ENCODE data around the gene SLC5A11.
"Not testable (repeated sequence)": the region's sequence is repeated elsewhere in the genome, so short reads cannot be mapped to it uniquely, and the experiment has no call there.

SLC5A11 gene

DNA sequence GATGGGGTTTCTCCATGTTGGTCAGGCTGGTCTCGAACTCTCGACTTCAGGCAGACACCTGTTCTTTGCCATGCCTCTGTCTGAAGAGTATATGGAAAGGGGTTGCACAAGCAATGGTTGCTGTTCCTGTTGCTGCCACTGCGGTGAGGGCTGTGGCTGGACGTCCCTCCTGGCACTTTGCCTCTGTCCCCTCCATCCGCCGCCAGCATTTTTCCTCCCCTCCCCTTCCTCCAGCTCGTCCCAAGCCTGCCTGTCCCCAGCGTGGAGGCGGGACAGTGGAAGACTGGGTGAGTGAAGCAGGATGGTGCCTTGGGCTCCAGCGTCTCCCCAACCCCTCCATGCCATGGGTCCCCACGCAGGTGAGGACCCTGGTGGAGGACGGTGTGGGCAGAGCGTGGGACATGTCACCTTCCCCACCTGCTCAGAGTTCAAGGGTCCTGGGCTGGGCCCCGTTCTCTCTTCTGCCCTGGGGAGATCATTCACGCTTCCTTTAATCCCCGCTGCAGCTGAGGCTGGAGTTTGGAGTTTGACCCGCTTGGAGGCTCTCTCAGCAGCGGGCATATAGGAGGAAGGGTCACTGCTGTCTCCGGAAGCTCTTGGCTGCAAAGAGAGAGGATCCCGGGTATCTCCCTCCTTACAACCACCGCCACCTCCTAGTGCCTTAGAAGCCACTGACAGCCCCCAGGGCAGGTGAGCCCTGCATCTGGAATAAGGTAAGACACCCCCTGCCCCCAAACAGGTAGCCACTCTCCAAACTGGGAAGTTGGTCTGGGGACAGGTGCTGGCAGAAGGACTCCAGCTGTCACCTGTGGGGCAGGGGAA is at the start of gene SLC5A11:
SLC5A11 (plus strand) TSS at position 238 of the 822 bp plus-strand sequence. CDS start 12,681 bp downstream, outside the sequence.
- DNase-seq, result no peak

DNA sequence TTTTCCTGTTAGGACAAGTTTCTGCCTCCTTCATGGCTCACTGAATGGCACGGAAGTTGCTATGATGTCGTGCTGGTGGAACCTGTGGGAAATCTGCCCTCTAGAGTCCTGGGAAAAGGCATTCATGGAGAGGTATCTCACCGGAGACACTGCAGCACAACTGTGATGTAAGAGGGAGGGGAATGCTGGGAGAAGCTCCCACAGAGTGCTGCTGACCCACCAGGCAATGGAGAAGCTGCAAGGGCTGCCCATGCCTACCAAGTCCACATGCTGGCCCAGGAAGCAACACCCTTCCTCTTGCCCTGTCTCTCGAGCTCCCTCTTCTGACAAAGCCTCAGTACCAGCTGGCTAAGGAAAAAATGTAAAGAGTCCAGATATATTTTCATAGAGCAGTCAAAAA is 45.2 kb upstream of the SLC5A11 start:
- no peak for DNase-seq

DNA sequence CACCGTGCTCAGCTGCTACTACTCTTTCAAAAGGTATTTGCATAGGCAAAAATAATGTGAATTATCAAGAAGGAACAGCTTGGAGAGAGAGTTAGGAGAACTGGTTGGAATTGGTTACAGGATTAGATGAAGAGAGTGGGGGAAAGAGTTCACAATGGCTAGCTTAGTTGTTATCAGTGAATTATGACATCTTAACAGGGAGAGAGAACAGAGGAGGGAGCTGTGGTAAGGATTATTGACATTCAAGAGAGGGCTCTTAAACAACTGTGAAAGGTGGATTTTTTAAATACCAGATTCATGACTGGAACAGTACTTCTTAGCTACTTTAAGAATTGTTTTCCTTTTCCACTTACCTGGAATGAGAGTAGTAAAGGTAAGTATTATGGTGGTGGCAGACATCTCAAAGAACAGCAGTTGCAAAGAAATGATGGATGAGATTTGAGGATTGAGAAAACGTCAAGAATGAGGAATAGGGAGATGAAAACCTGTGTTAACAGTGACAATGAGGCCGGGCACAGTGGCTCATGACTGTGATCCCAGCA is 43.9 kb upstream of the SLC5A11 start:
- no peak for DNase-seq

DNA sequence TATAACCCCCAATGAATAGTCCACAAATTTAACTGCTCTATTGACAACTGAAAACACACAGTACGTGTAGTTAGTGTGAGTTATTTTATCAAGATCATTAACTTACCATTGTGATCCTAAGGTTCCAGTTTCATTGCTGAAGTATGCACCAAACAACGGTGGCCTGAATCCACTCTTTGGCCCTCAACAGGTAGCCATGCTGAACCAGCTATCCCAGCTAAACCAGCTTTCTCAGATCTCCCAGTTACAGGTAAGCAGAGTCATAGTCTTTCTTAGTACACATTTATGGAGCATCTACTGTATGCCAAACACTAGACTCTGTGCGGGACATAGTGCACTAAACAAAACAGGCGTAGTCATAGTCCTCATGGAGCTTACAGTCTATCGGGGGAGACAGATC is 40.3 kb upstream of the SLC5A11 start:
- no peak for DNase-seq

DNA sequence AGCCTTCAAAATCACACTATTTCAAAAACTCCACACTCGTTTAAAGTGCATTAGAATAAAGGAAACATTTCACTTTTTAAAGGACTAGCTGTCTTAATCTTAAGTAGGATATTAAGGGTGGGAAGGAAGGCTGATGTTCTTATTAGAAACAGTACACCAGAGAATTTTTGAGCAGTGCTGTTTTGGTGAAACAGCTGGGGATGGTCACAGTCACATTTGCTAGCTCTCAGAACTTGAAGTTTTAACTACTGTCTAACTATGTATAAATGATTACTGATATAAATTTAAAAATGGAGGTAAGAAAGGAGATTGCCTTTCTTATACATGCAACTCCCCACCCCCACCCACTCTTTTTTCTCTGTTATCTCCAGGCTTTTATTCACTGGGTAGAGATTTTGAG is 38.5 kb upstream of the SLC5A11 start:
- no peak for DNase-seq

DNA sequence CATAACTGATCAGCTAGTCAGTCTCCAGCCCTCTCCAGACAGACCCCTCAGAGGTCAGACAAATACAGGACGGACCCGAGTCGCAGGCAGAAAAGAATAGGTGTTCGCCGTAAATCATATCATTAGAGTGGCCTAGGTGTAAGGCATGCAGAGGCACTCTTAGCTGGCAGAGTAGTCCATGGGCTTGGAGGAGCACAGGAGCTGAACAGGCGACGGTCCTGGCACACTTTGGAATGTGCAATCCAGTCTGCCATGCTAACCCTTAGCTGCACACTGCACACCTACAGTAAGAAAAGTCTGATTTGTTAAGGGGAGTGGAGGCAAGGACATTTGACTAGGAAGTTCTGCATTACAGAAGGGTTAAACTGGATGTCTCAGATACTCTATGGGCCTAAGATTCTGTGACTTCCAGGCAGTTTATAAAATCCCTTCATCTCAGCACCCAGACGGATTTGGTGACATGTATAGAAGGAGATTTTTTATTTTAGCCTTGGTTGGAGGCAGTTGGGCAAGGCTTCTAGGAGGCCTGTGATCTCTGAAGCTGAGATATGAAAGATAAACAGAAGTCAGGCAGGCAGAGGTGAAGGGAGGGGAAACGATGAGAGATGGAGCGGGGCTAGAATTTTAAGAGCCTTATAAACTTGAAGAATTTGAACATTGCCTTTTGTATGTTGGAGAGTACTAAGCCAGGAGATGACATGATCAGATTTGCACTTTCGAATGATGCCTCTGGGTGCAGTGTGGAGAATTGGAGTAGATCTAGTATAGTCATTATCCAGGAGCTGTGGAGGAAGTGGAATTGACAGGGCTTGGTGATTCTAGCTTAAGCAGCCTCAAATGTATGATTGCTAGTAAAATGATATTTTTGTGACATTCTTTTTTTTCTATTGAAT is 34.6 kb upstream of the SLC5A11 start:
- DNase-seq, result no peak

DNA sequence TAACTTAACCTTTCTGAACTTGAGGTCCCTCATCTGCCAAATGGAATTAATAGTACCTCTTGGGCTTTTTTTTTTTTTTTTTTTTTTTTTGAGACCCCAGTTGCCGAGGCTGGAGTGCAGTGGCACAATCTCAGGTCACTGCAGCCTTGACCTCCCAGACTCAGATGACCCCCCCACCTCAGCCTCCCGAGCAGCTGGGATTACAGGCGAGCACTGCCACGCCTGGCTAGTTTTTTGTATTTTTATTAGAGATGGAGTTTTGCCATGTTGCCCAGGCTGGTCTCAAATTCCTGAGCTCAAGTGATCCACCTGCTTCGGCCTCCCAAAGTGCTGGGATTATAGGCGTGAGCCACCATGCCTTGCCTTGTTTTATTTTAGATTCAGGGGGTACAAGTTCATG is 33.0 kb upstream of the SLC5A11 start:
- DNase-seq, result not testable (repeated sequence)

DNA sequence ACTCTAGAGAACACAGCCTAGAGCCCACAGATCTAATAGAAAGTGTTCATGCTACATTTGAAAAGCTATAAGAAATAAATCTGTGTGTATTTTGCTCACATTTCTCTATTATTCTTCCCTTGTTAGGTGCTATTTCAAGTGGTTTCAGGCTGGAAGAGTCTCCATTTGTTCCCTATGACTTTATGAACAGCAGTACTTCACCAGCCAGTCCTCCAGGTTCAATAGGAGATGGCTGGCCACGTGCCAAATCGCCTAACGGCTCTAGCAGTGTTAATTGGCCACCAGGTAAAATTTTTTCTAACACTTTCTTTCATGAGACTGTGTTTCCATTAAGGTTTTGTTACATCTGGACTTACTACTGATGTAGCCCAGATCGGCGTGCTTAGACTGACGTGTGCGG is 30.7 kb upstream of the SLC5A11 start:
- no peak for DNase-seq

GRCh38 chr16:24816688-24817087 is 29.1 kb upstream of the SLC5A11 start:
- DNase-seq, result no peak

DNA sequence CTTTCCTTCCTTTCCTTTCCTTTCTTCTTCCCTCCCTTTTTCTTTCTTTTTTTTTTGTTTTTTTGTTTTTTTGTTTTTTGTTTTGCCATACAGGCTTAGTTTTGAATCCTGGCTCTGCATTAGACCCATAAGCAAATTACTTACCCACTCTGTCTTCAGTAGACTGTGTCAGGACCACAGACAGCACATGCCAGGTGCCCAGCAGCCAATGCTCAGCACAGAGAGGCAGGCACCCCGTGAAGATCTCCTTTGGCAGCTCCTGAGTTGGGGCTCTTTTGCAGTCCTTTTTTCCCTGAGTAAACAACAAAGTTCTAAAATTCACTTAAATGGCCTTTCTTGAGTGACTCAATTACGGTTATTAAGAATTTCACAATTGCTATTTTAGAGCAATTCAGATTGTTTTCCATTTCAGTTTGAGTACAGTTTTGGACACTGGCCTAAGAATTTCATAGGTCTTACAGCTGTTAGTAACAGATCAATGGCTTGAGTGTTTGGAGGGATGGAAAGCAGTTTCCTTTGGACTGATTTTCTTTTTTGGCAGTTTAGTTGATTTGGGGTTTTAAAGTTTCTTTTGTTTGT is 26.2 kb upstream of the SLC5A11 start:
- DNase-seq, result no peak

GRCh38 chr16:24820522-24820921 is 25.2 kb upstream of the SLC5A11 start:
- DNase-seq, result no peak

DNA sequence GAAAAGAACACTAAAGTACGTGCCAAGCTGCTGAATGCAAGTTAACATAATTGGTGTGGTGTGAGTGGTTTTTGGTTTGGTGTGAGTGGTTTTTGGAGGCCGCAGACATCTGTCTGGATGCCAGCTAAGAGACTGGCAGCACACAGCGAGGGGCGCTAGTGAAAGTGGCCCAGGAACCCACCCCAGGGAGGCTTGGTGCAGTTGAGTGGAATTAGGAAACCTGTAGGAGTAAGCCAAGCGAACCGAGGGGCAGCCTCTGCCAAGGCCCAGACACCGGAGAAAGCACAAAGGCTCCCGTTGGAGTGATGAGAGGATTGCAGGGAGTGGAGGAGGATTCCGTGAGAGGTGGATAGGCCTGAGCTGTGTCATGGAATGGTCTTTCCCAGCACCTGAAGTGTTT is 24.6 kb upstream of the SLC5A11 start:
- DNase-seq, result no peak

DNA sequence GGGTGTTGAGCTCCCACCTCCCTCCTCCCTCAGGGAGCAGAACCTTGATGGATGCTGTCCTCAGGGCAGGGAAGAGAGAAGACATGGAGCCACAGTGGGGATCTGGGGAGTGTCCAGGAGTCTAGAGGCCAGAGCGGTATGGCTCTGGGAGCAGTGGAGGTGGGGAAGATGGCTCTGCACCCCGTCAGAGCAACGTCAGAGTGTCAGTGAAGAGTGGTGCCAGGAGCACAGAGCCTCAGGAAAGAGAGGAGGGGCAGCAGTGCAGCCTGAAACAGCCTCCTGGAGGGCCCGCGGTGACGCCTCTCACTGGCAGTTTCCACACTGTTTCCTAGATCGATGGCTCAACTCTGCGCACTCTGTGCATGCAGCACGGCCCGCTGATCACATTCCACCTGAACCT is 23.2 kb upstream of the SLC5A11 start:
- no peak for DNase-seq

DNA sequence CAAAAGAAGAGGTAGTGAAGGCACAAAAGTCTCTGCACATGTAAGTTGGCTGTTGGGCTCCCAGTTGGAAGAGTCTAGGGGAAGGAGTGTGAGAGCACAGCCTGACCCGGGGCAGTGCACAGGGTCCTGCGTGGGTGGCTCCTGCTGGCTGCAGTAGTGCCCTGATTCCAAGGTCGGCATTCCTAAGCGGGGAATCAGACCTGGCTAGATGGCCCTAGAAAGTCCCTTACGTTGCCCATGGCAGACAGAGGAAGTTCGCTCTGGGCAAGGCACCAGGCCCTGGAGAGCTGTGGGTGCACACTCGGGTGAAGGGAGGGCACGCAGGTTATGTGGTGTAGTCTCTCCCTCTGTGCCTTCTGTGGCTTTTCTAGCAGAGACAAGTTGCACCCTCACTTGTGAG is 22.8 kb upstream of the SLC5A11 start:
- no peak for DNase-seq

GRCh38 chr16:24825696-24826095 is 20.1 kb upstream of the SLC5A11 start:
- no peak for DNase-seq

GRCh38 chr16:24826096-24826690 is 19.6 kb upstream of the SLC5A11 start:
- no peak for DNase-seq

DNA sequence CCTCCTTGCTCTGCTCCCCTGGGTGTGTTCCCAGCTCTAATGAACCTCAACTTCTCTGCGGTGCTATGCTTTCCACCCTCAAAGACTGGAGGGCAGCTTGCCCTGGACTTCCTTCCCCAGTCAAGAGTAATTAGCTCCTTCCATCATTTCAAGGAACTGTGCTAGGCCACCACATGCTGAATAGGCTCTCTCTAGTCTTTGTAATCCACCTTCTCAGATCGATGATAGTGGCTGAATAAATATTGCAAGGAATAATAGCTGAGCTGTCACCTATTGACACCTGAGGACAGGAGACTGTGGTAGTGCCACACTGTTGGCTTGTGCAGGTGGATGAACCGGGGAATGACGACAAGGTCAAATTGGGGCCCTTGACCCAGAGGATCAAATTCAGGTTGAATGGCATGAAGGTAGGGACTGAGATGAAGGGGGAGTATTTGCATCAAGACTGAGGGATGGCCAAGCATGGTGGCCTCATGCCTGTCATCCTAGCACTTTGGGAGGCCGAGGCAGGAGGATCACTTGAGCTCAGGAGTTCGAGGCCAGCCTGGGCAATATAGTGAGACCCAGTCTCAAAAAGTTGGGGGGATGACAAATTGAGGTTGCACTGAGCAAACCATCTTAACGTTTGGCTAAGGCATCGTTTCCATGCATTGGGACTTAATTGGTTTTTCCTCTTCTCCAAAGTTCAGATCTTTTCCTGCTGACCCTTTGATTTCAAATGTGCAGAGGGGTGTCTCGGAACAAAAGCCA is 18.8 kb upstream of the SLC5A11 start:
- DNase-seq, result no peak

DNA sequence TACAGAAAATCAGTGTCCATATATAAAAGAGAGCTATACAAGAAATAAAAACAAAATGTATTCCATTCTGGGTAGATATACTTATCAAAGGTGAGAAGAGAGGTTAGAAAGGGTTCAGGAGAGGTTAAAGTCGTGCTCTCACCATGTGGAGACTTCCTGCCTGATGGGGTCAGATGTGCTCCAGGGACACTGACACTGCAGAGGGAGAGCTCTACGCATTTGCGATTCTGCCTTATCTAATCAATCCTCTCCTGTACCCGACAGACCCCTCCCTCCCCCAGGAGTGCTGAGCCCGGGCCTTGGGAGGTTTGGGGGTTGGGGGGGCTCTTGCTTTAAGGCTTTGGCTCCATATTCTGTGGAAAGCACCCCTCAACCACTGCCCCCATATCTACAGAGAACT is 16.6 kb upstream of the SLC5A11 start:
- DNase-seq, result no peak

DNA sequence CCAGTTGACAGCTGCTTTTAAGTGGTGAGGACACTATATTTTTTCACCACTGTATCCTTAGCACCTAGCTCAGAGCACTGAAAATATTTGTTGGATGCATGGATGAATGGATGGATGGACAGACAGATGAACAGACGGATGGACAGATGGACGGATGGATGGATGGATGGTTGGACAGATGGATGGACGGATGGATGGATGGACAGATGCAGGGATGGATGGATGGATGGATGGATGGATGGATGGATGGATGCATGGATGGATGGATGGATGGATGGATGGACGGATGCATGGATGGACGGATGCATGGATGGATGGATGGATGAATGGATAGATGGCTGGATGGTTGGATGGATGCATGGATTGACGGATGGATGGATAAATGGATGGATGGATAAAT is 12.4 kb upstream of the SLC5A11 start:
- no peak for DNase-seq

GRCh38 chr16:24834459-24835335 is 11.1 kb upstream of the SLC5A11 start:
- no peak for DNase-seq

DNA sequence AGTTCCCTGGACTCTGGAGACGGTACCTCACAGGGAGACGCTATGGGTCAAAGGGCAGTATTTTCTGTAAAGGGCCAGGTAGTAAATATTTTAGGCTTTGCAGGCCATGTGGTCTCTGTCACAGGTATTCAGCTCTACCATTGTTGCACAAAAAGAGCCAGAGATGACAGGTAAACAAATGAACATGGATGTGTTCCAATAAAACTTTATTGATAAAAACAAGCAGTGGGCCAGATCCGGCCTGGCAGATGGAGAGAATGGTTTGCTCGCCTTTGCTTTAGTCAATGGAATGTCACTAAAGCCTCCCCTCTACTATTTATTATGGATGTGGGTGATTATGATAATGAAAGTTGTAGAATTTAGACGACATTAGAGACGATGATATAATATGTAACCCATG is 8.9 kb upstream of the SLC5A11 start:
- DNase-seq, result no peak
